Small intestine (tissue), 7 donors: ENCODE measurements around the gene DNAJC15. TPM values are rescaled to one million over a fixed set of nuclear protein-coding genes. Genes with fewer than 3 reads are reported as not detected.
A peak's percentile ranks its signal among the peaks of the same experiment; 100 is the strongest.
"Not testable (repeated sequence)": the region's sequence is repeated elsewhere in the genome, so short reads cannot be mapped to it uniquely, and the experiment has no call there.

Experiments used
- DNase-seq, 2 donors: peaks; one replicate each; pipeline versions ENCODE4 v3.0.0 to v3.0.0-alpha.2; 2013
- FAIRE-seq: peaks from 2 replicates; lab custom pipeline; 2012; peaks lifted over from hg19 to GRCh38; lab: Jason Lieb, UNC
- H3K27ac ChIP-seq, 3 donors: one replicate each; pipeline ENCODE4 v1.5.1; 2013; ENCODE audit warnings: low read length in 2 of 3, mild to moderate bottlenecking in 2 of 3, control low read depth in 1 of 3, inconsistent platforms in 1 of 3, low read depth in 1 of 3, moderate library complexity in 1 of 3
- H3K27me3 ChIP-seq, 3 donors: one replicate each; pipeline ENCODE4 v1.6.1; 2013; ENCODE audit warnings: low read length in 3 of 3, inconsistent platforms in 1 of 3; ENCODE audit not compliant: control insufficient read depth in 3 of 3, insufficient read depth in 3 of 3
- H3K36me3 ChIP-seq, 3 donors: one replicate each; pipeline ENCODE4 v1.6.1; 2013; ENCODE audit warnings: low read length in 3 of 3, inconsistent platforms in 1 of 3, low read depth in 1 of 3, mild to moderate bottlenecking in 1 of 3, moderate library complexity in 1 of 3; ENCODE audit not compliant: control insufficient read depth in 3 of 3, insufficient read depth in 2 of 3
- H3K4me1 ChIP-seq, 3 donors: one replicate each; pipeline ENCODE4 v1.6.1; 2013; ENCODE audit warnings: low read length in 2 of 3, inconsistent platforms in 1 of 3, low read depth in 1 of 3, mild to moderate bottlenecking in 1 of 3, moderate library complexity in 1 of 3; ENCODE audit not compliant: control insufficient read depth in 3 of 3, insufficient read depth in 2 of 3
- H3K4me3 ChIP-seq, 3 donors: one replicate each; pipeline ENCODE4 v1.5.1; 2013; ENCODE audit warnings: low read length in 3 of 3, control low read depth in 1 of 3, inconsistent platforms in 1 of 3, low read depth in 1 of 3, mild to moderate bottlenecking in 1 of 3, moderate library complexity in 1 of 3
- H3K9me3 ChIP-seq, 2 donors: one replicate each; pipeline ENCODE4 v1.6.1; 2013; ENCODE audit warnings: low read depth in 1 of 2, low read length in 1 of 2; ENCODE audit not compliant: control insufficient read depth in 2 of 2, insufficient read depth in 1 of 2
- WGBS, 3 donors: extraction: QIAGEN DNeasy Blood & Tissue Kit; methylation state at CpG; one replicate each; pipeline ENCODE4 v1.1.7; 2013; 5-methylcytosine and 5-hydroxymethylcytosine counted together
- polyA plus RNA-seq, 4 donors: library from polyadenylated mRNA; stranded (reverse) in 3 of 4; unstranded in 1 of 4; fragments of 200-250 nt in 3 of 4; fragments of 120-200 nt in 1 of 4; gene quantifications; one replicate each; pipeline versions ENCODE4 v1.2.1 to v1.2.3, GENCODE V29; 2013
- donor health status: healthy with polysubstance abuse.
- donor health status: control.
- donor health status: control.
- donor health status: Bipolar disorder and iron deficiency.
- donor health status: healthy.

Gene DNAJC15
- polyA plus RNA-seq, 4 donors, result 23.3 to 37.2 (median 29.9) TPM

DNA sequence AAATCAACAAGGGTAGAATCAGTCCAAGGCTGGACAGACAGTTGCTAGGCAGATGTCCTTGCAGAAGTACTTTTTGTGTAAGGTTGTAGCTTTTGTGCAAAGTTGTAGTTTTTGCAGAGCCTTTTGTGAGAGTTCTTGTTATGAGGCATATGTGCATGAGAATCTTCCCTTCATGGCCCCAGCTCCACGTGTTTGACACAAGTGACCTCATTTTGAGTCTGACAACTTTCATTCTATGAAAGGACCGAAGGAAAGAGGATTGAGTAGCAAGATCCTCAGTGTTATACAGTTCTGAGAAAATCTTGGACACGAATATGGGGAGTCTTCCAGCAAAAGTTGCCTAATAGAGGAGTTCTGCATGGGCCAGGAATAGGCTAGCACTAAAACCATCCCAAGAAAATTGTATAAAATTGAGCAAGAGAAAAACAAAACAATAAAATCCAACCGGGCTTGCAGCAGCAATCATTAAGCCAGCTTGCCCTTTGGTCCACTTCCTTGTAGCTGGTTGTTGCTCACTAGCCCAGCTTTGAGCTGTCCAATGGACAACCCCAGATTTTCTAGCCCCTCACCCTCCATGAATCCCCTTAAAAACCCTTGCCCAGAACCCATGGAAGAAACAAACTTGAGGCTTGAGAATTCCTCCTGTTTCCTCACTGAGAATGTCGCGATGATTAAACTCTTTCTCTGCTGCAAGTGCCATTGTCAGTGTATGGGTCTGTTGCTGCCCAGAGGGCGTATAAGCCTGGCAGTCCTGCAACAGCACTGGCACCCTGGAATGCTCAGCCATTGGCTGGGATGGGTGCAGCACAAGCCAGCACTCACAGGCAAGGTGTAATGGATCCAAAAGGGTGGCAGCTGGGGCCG, 37.8 kb upstream of the DNAJC15 start:
- FAIRE-seq (no peak), DNase-seq (peak; percentile 84 to 91)
- peak overlapping the region in 1 of 3 donors; percentile 30 for H3K4me3 ChIP-seq
- peaks cover 0 to 3% (median 0%) of the 10 kb centered on the region in 3 donors for H3K36me3 ChIP-seq
- peaks cover 6 to 25% (median 13%) of the 10 kb centered on the region in 3 donors for H3K4me1 ChIP-seq
- peak overlapping the region; percentile 78 to 96 (median 95) for H3K27ac ChIP-seq
- no peaks in the 10 kb centered on the region for H3K9me3 ChIP-seq
- H3K27me3 ChIP-seq, result no peaks in the 10 kb centered on the region
- 17 to 44% (median 28%) methylated on average over 8 of the region's 8 CpGs for whole genome bisulfite sequencing, 3 donors

- Histone ChIP-seq H3K9me3 (no peaks in the 10 kb centered on the region), H3K4me1 (peaks cover 6 to 30% (median 13%) of the 10 kb centered on the region in 3 donors), H3K27ac (peak overlapping the region; percentile 78 to 96 (median 95)), H3K27me3 (no peaks in the 10 kb centered on the region), H3K36me3 (peaks cover 0 to 3% (median 0%) of the 10 kb centered on the region in 3 donors), H3K4me3 (no peak overlapping the region)
- 62 to 70% (median 65%) methylated on average over 7 of the region's 7 CpGs for WGBS, 3 donors
- DNase-seq, result no peak
- no peak for FAIRE-seq
These were observed 37.2 kb upstream of the DNAJC15 start for GRCh38 chr13:42986176-42986574.

- peak; percentile 62 to 75 for DNase-seq
- peak overlapping the region in 2 of 3 donors; percentile 78 to 84 for H3K4me3 ChIP-seq
- H3K27ac ChIP-seq, result peak overlapping the region; percentile 98 to 100 (median 99)
- H3K9me3 ChIP-seq, result no peaks in the 10 kb centered on the region
- WGBS, 3 donors, result 10 to 25% (median 19%) methylated on average over 10 of the region's 10 CpGs
- H3K27me3 ChIP-seq, result no peaks in the 10 kb centered on the region
- no peak for FAIRE-seq
- H3K4me1 ChIP-seq, result peaks cover 2 to 22% (median 7%) of the 10 kb centered on the region in 3 donors
- H3K36me3 ChIP-seq, result peaks cover 0 to 3% (median 0%) of the 10 kb centered on the region in 3 donors
These were observed 32.8 kb upstream of the DNAJC15 start for GRCh38 chr13:42990291-42991232.

GRCh38 chr13:42991233-42991897, 32.0 kb upstream of the DNAJC15 start:
- H3K27me3 ChIP-seq, DNase-seq, H3K36me3 ChIP-seq, H3K9me3 ChIP-seq, FAIRE-seq: not testable (repeated sequence)
- 22 to 45% (median 26%) methylated on average over 15 of the region's 15 CpGs for whole genome bisulfite sequencing, 3 donors
- H3K4me1 ChIP-seq, result peaks cover 0 to 16% (median 3%) of the 10 kb centered on the region in 3 donors
- peak overlapping the region; percentile 78 to 84 (median 83) for H3K4me3 ChIP-seq
- peak overlapping the region; percentile 98 to 100 (median 99) for H3K27ac ChIP-seq

DNA sequence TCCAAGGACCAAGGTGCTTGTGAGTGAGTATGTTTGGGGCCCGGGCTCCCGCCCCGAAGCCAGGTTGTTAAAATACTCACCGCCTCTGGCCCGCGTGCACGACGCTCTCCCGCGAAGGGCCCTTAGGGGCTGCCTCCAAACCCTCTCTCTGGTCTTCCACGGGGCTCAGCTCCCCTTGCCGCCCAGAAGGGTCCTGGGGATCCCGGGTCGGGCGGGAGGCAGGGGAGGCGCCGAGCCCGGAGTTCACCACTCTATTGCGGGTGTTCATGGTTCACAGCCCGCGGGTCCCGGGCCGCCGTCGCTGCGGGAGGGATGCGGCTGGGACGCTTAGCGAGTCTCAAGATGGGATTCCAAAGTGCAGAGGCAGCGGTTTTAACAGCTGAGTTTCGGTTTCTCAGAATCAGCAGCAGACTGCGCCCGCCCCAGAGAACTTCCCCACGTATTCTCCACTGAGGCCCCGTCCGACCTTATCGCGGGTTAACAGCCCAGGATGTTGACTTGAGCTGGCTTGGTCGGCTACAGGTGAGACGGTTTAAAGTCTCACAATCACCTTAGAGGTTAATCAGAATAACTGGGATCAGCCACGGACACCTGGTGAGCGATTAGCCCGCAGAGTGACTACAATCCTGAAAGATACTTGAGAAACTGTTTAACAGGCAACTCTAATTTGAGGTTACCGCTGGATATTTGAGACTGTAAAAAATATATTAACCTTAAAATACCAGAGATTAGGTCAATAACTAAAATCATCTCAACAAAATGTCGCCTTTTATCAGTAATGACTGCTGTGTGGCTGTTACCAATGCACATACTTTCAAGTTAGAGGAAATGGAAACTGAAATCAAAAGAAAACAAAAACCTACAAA, 31.3 kb upstream of the DNAJC15 start, which contains the start of gene EPSTI1:
EPSTI1 (minus strand) TSS at position 344 of the 866 bp plus-strand sequence; CDS start at position 268, 76 bp downstream.
- FAIRE-seq (no peak), DNase-seq (peak; percentile 93 to 95)
- H3K36me3 ChIP-seq, result no peaks in the 10 kb centered on the region
- H3K27me3 ChIP-seq, result no peaks in the 10 kb centered on the region
- H3K27ac ChIP-seq, result peak within 1 kb of the TSS; percentile 98 to 100 (median 99)
- peak within 1 kb of the TSS; percentile 78 to 84 (median 83) for H3K4me3 ChIP-seq
- 0 to 2% (median 0%) methylated on average over 39 to 45 of the region's 45 CpGs for WGBS, 3 donors
- peaks cover 0 to 16% (median 3%) of the 10 kb centered on the region in 3 donors for H3K4me1 ChIP-seq
- no peaks in the 10 kb centered on the region for H3K9me3 ChIP-seq

DNA sequence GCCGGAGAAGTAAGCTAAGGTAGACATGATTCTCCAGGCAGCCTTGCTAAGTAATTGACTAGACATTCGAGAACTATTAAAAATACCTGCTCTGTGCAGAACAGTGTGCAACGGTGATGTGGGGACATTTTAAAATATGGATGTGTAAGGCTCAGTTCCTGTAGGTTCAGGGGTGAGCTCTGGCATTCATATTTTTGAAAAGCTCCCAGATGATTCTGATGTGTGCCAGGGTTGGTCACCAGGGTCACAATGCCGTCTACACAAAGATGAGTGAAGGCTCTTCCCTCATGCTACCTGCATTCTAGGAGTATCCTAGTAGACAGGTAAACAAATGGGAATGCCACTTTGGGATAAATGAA, 30.6 kb upstream of the DNAJC15 start:
- H3K4me3 ChIP-seq, result peak overlapping the region in 2 of 3 donors; percentile 78 to 84
- H3K27me3 ChIP-seq, result no peaks in the 10 kb centered on the region
- DNase-seq, result no peak
- no peak for FAIRE-seq
- no peaks in the 10 kb centered on the region for H3K36me3 ChIP-seq
- H3K9me3 ChIP-seq, result no peaks in the 10 kb centered on the region
- H3K4me1 ChIP-seq, result peaks cover 0 to 16% (median 3%) of the 10 kb centered on the region in 3 donors
- H3K27ac ChIP-seq, result peak overlapping the region; percentile 98 to 100 (median 99)
- 9 to 33% (median 9%) methylated on average over 4 of the region's 4 CpGs for WGBS, 3 donors

- FAIRE-seq (no peak), DNase-seq (no peak)
- H3K27ac ChIP-seq, result no peak overlapping the region
- no peak overlapping the region for H3K4me3 ChIP-seq
- H3K36me3 ChIP-seq, result no peaks in the 10 kb centered on the region
- H3K9me3 ChIP-seq, result no peaks in the 10 kb centered on the region
- WGBS, 3 donors, result 95 to 97% (median 96%) methylated on average over 1 of the region's 1 CpG
- H3K4me1 ChIP-seq, result peaks cover 0 to 16% (median 3%) of the 10 kb centered on the region in 3 donors
- no peaks in the 10 kb centered on the region for H3K27me3 ChIP-seq
These were observed 28.5 kb upstream of the DNAJC15 start for GRCh38 chr13:42994878-42995277.
